K562 (cell line): Measurements from ENCODE around the gene LILRB3. TPM values are rescaled to one million over a fixed set of nuclear protein-coding genes. Genes with fewer than 3 reads are reported as not detected.

Source experiments
- AFF4 ChIP-seq: sonication (generic); formaldehyde crosslinking; IDR thresholded peaks from 2 replicates; pipeline ENCODE4 v1.8.0; 2023; ENCODE audit warnings: mild to moderate bottlenecking, missing genetic modification reagents
- ARID2 ChIP-seq: fragments of 450-650 bp; IDR thresholded peaks from 2 replicates; pipeline ENCODE4 v1.6.1; 2017; ENCODE audit warnings: antibody characterized with exemption, mild to moderate bottlenecking
- CBFA2T2 ChIP-seq: fragments of 450-650 bp; conservative IDR thresholded peaks from 2 replicates; pipeline ENCODE4 v1.6.1; 2017; ENCODE audit warnings: mild to moderate bottlenecking
- CEBPG ChIP-seq, 3 experiments: fragments of 200-800 bp in 1 of 3; sonication (Bioruptor generic) in 1 of 3; sonication (generic) in 1 of 3; formaldehyde crosslinking in 1 of 3; IDR thresholded peaks in 2 of 3; conservative IDR thresholded peaks in 1 of 3; 2 replicates each; pipeline versions ENCODE4 v1.6.1 to v1.8.0; 2016 to 2022; ENCODE audit warnings: missing compliant biosample characterization in 2 of 3, missing genetic modification characterization in 2 of 3, mild to moderate bottlenecking in 1 of 3, missing genetic modification reagents in 1 of 3
- CREM ChIP-seq: IDR thresholded peaks from 2 replicates; pipeline ENCODE4 v1.6.1; 2014; ENCODE audit warnings: antibody characterized with exemption, low read depth
- EZH2 ChIP-seq: IDR thresholded peaks from 2 replicates; pipeline ENCODE4 v1.6.1; 2012; ENCODE audit warnings: low read depth, mild to moderate bottlenecking, inconsistent platforms, low read length, borderline replicate concordance
- FOS ChIP-seq: IDR thresholded peaks from 3 replicates; pipeline ENCODE4 v1.6.1; 2011; ENCODE audit not compliant: insufficient read length; ENCODE audit errors: extremely low read depth
- HDAC1 ChIP-seq, 2 experiments: fragments of 450-650 bp; IDR thresholded peaks; 2 replicates each; pipeline ENCODE4 v1.6.1; 2016 to 2017; ENCODE audit warnings: inconsistent platforms in 1 of 2, mild to moderate bottlenecking in 1 of 2, moderate library complexity in 1 of 2
- MYNN ChIP-seq, 2 experiments: sonication (generic); formaldehyde crosslinking in 1 of 2; IDR thresholded peaks; 2 replicates each; pipeline versions ENCODE4 v1.5.0 to v1.6.1; 2016 to 2020; ENCODE audit warnings: antibody characterized with exemption in 1 of 2, missing genetic modification reagents in 1 of 2
- NRF1 ChIP-seq, 2 experiments: fragments of 450-650 bp; IDR thresholded peaks in 1 of 2; conservative IDR thresholded peaks in 1 of 2; 2 replicates each; pipeline ENCODE4 v1.6.1; 2014; ENCODE audit warnings: mild to moderate bottlenecking in 2 of 2
- PHF20 ChIP-seq: fragments of 450-650 bp; IDR thresholded peaks from 2 replicates; pipeline ENCODE4 v1.6.1; 2018; ENCODE audit not compliant: partially characterized antibody
- SRSF3 ChIP-seq: fragments of 200-400 bp; formaldehyde crosslinking; IDR thresholded peaks from 2 replicates; pipeline ENCODE4 v1.6.1; 2016; ENCODE audit warnings: mild to moderate bottlenecking, low read length, moderate library complexity; ENCODE audit not compliant: insufficient read depth
- XRCC5 ChIP-seq: fragments of 200-400 bp; formaldehyde crosslinking; IDR thresholded peaks from 2 replicates; pipeline ENCODE4 v1.6.1; 2017; ENCODE audit warnings: low read depth, mild to moderate bottlenecking, low read length
- ZNF395 ChIP-seq: fragments of 200-800 bp; sonication (Bioruptor generic); IDR thresholded peaks from 2 replicates; pipeline ENCODE4 v1.6.1; 2017; ENCODE audit warnings: missing genetic modification characterization, missing compliant biosample characterization
- polyA plus RNA-seq, 8 experiments: library from polyadenylated mRNA; depleted of rRNA in 4 of 8; stranded (reverse) in 5 of 8; unstranded in 3 of 8; fragments of >200 nt; fragmentation: Nextera tagmentation in 2 of 8; fragmentation: Illumina TruSeq in 1 of 8; extraction: Ambion mirVana in 2 of 8; extraction: Trizol in 1 of 8; gene quantifications; 2 replicates each; pipeline versions ENCODE4 v1.2.1 to v1.2.3, GENCODE V29; 2011 to 2014; ENCODE audit warnings: inconsistent platforms in 1 of 8, missing spikeins in 1 of 8
- total RNA-seq, 7 experiments: library from RNA; depleted of rRNA in 6 of 7; stranded (reverse); fragments of >200 nt in 6 of 7; fragmentation: Illumina TruSeq in 2 of 7; extraction: Trizol in 2 of 7; gene quantifications; 2 replicates each; pipeline versions ENCODE4 v1.2.1 to v1.2.3, GENCODE V29; 2011 to 2021; ENCODE audit warnings: low replicate concordance in 1 of 7
- TF ChIP-seq, protein P1 (sequence below): sonication (generic); formaldehyde crosslinking; IDR thresholded peaks from 2 replicates; pipeline ENCODE4 v1.5.0; 2020; ENCODE audit warnings: missing genetic modification reagents
- TF ChIP-seq, protein P2 (sequence below): sonication (generic); formaldehyde crosslinking; IDR thresholded peaks from 2 replicates; pipeline ENCODE4 v1.8.1; 2023; ENCODE audit warnings: mild to moderate bottlenecking, missing genetic modification reagents, moderate library complexity
- TF ChIP-seq, protein P3 (sequence below): sonication (generic); formaldehyde crosslinking; IDR thresholded peaks from 2 replicates; pipeline ENCODE4 v1.8.1; 2022; ENCODE audit warnings: missing genetic modification reagents

LILRB3 gene
- total and polyA plus RNA-seq, 9 of the 15 experiments (the other 6 are each of a cell fraction or from before 2014, with no cell fraction given), result 0.01 to 0.09 TPM; not detected in 7

DNA sequence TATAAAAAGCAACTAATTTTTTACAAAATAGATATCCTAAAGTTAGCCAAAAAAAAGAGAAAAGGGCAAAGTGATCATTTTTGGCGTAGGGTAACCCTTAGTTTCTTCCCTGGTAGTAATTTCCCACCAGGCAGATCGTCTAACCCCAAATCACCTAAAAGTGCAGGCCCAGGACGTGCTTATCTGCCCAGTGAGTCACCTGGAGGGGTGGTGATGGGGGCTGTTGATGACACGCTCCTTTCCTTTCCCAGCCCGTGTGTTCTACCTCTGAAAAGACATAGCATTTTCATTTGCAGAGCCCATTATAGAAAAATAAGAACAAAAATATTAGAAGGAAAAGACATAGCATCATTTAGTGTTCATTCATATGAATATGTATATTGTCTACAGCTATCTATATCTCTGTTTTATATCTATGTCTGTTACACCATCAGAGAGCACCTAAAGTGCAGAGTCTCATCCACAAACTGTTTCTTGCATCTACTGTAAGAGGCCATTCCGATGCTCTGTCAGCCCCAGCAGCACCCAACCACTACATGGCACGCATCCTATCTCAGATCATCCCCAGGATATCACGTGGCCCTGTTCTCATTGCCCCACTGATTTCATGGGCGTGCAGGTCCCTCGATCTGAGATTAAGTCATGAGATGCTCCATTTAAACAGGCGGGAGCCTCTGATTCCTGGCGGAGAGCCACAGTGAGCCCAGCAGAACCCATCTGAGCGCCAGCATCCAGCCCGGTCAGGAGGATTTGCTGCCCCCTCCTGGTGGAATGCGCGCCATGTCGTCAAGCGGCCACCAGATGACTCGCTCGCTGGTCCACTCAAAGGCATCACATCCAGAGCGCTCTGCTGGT, 8.5 kb upstream of the LILRB3 start (continued):
- TF ChIP-seq, protein P1, sequence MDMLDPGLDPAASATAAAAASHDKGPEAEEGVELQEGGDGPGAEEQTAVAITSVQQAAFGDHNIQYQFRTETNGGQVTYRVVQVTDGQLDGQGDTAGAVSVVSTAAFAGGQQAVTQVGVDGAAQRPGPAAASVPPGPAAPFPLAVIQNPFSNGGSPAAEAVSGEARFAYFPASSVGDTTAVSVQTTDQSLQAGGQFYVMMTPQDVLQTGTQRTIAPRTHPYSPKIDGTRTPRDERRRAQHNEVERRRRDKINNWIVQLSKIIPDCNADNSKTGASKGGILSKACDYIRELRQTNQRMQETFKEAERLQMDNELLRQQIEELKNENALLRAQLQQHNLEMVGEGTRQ (CRISPR knock-in tag), result peak; percentile 56; the same call in 1 of the 2 replicates
- TF ChIP-seq XRCC5, result peak; percentile 84
- peak; percentile 34 for TF ChIP-seq FOS
- 0 out of 2 replicates have a peak, but pooled peaks have one; percentile 30 for TF ChIP-seq MYNN (IDR thresholded peaks at IDR 0.05)
- TF ChIP-seq MYNN (CRISPR knock-in tag; IDR thresholded peaks at IDR 0.05), result no peak
- TF ChIP-seq CBFA2T2, result 0 out of 2 replicates have a peak, but pooled peaks have one; percentile 2
- 0 out of 4 replicates have a peak, but pooled peaks of 1 of the 2 experiments have one; percentile 19 for TF ChIP-seq NRF1 (conservative IDR thresholded peaks at IDR 0.05 in 1 of 2, IDR thresholded peaks at IDR 0.05 in 1 of 2)
- TF ChIP-seq AFF4 (CRISPR knock-in tag), result no peak
- TF ChIP-seq ARID2, result peak; percentile 57; the same call in 1 of the 2 replicates
- TF ChIP-seq, protein P2, sequence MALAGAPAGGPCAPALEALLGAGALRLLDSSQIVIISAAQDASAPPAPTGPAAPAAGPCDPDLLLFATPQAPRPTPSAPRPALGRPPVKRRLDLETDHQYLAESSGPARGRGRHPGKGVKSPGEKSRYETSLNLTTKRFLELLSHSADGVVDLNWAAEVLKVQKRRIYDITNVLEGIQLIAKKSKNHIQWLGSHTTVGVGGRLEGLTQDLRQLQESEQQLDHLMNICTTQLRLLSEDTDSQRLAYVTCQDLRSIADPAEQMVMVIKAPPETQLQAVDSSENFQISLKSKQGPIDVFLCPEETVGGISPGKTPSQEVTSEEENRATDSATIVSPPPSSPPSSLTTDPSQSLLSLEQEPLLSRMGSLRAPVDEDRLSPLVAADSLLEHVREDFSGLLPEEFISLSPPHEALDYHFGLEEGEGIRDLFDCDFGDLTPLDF, result 0 out of 2 replicates have a peak, but pooled peaks have one; percentile 37
- TF ChIP-seq, protein P3, sequence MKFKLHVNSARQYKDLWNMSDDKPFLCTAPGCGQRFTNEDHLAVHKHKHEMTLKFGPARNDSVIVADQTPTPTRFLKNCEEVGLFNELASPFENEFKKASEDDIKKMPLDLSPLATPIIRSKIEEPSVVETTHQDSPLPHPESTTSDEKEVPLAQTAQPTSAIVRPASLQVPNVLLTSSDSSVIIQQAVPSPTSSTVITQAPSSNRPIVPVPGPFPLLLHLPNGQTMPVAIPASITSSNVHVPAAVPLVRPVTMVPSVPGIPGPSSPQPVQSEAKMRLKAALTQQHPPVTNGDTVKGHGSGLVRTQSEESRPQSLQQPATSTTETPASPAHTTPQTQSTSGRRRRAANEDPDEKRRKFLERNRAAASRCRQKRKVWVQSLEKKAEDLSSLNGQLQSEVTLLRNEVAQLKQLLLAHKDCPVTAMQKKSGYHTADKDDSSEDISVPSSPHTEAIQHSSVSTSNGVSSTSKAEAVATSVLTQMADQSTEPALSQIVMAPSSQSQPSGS (CRISPR knock-in tag), result no peak
- no peak for TF ChIP-seq ZNF395 (CRISPR knock-in tag)
- TF ChIP-seq EZH2, result no peak
- no peak for TF ChIP-seq CEBPG (CRISPR knock-in tag; IDR thresholded peaks at IDR 0.05)
- no peak for TF ChIP-seq CEBPG (tag; conservative IDR thresholded peaks at IDR 0.05 in 1 of 2, IDR thresholded peaks at IDR 0.05 in 1 of 2)
- TF ChIP-seq PHF20, result no peak
- peak; percentile 90 for TF ChIP-seq CREM
- TF ChIP-seq HDAC1 (IDR thresholded peaks at IDR 0.05), result no peak
- TF ChIP-seq SRSF3, result no peak
